Nephron progenitor cell (in vitro differentiated cells): ENCODE results near the gene URI1.

Experiments used
- DNase-seq: peaks from one replicate; pipeline ENCODE4 v3.0.0; 2021
- H3K27ac Mint-ChIP-seq: 2 replicates; pipeline ENCODE4 v1.8.0; 2021; ENCODE audit warnings: mild to moderate bottlenecking, moderate library complexity, mixed read lengths
- H3K27me3 Mint-ChIP-seq: 2 replicates; pipeline ENCODE4 v1.8.0; 2021; ENCODE audit warnings: mild to moderate bottlenecking, low read depth, mixed read lengths; ENCODE audit not compliant: poor library complexity
- H3K36me3 Mint-ChIP-seq: 2 replicates; pipeline ENCODE4 v1.8.0; 2021; ENCODE audit warnings: low read depth, mixed read lengths
- H3K4me1 Mint-ChIP-seq: 2 replicates; pipeline ENCODE4 v1.8.0; 2021; ENCODE audit warnings: mixed read lengths
- H3K4me3 Mint-ChIP-seq: 2 replicates; pipeline ENCODE4 v1.8.0; 2021; ENCODE audit warnings: mild to moderate bottlenecking, moderate library complexity, mixed read lengths
- H3K9me3 Mint-ChIP-seq: 2 replicates; pipeline ENCODE4 v1.8.0; 2021; ENCODE audit warnings: mild to moderate bottlenecking, moderate library complexity, mixed read lengths
- CTCF ChIP-seq: fragments of 200-600 bp; sonication (generic); IDR thresholded peaks from 2 replicates; pipeline ENCODE4 v1.5.0; 2021; ENCODE audit warnings: antibody characterized with exemption

The URI1 gene

GRCh38 chr19:30064348-30064699, 122.3 kb downstream of the URI1 start:
- no peaks in the 10 kb centered on the region for H3K36me3 Mint-ChIP-seq
- no peak for DNase-seq
- H3K4me1 Mint-ChIP-seq, result peaks cover 7% of the 10 kb centered on the region
- no peak for TF ChIP-seq CTCF
- peaks cover 26% of the 10 kb centered on the region for H3K27me3 Mint-ChIP-seq
- H3K9me3 Mint-ChIP-seq, result no peaks in the 10 kb centered on the region
- no peak overlapping the region for H3K27ac Mint-ChIP-seq
- H3K4me3 Mint-ChIP-seq, result no peak overlapping the region

DNA sequence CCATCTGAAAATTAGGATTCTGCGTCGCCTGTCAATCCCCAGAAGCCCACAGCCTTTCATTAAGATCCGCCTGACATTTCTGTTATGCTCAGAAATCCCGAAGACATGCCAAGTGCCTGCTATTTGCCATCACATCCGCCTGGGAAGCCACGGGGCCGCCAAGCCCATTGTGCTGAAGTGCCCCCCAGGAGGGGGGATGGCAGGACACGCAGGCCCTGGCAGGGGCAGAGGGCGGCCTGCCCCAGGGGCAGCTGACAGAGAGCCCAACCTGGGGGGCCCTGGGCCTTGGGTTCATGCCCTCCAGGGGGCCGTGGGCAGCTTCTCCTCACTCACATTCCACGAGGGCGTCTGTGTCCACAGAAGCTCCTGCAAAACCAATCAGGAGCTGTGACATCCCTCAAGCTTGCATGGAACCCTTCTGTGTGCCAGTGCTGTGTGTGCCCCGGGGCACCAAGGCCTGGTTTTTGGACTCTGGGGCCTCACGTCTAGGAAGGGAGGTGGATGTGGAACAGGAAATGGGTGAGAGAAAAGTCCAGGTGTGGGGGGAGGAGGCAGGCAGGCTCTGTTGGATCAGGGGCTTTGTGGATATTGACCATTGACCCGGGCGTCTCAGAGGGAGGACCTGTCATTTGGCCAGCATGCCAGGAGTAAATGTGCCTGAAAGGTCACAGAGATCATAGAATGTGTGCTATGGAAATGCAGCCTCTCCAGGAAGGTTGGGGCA, 122.9 kb downstream of the URI1 start:
- peaks cover 10% of the 10 kb centered on the region for H3K4me1 Mint-ChIP-seq
- H3K36me3 Mint-ChIP-seq, result no peaks in the 10 kb centered on the region
- no peak overlapping the region for H3K27ac Mint-ChIP-seq
- no peak for TF ChIP-seq CTCF
- H3K9me3 Mint-ChIP-seq, result no peaks in the 10 kb centered on the region
- H3K27me3 Mint-ChIP-seq, result peaks cover 26% of the 10 kb centered on the region
- no peak overlapping the region for H3K4me3 Mint-ChIP-seq
- no peak for DNase-seq

DNA sequence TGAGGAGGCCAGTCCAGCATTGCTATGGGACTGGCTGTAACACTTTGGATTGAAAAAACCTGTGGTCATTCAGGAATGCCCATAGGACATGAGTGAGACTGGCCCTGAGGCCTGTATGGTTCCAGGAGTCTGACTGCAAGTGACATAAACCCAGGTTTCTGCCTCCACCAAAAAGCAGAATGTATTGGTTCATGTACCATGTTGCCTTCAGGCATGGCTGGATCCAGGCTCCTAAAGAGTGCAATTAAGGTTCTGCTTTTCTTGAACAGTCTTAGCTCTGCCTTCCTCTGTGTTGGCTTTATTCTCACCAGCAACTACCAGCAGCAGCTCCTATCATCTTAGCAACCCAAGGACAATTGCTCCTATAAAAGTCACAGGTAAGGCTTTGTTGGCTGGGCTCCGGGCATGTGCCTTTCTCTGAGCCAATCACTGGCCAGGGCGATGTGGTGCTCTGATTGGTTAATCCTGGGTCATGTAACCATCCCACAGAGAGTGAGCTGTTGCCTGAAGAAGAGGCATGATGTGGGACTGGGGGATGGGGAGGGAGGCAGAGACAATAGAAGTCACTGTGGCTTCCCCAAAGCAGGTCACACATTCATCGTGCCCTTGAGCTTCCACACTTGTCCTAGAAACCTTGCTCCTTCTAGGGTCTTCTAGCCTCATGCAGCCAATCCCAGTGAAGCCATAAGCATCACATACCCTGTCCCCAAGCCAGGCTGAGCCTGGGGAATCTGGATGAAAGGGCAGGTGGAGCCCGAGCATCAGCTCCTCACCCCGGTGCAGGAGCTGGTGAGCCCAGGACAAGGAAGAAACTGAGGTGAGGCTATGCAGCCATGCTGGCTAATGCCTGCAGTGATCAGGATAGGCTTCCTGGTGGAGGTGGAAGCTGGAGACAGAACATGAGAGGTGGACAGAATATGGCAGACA, 123.9 kb downstream of the URI1 start:
- H3K4me3 Mint-ChIP-seq, result no peak overlapping the region
- no peaks in the 10 kb centered on the region for H3K36me3 Mint-ChIP-seq
- peaks cover 18% of the 10 kb centered on the region for H3K4me1 Mint-ChIP-seq
- no peak overlapping the region for H3K27ac Mint-ChIP-seq
- peaks cover 26% of the 10 kb centered on the region for H3K27me3 Mint-ChIP-seq
- TF ChIP-seq CTCF, result no peak
- no peaks in the 10 kb centered on the region for H3K9me3 Mint-ChIP-seq
- no peak for DNase-seq
